ENCODE results near the gene CNTN1.

Gene CNTN1

DNA sequence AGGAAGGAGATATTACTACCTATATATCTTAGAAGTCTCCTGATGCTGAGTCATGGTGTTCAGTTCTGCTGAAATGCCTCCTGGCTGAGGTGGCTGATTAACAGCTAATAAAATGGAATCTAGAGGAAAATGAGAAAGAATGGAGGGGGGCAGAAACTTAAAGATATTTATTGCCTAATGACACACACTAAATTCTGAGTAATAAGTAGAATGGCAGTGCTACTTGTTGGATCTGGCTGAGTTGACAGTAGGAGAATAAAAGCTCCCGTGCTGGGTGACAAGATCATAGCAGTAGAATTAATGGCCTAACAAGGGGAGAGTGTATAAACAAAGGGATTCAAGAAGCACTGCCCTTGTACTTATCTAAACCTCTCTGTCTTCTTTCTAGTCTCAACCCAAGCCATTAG, 137.5 kb downstream of the CNTN1 start:
- no peak for DNase-seq (ENCODE audit: low spot score)
- no peak overlapping the region for H3K14ac ChIP-seq (ENCODE audit: low read length)
- no peak overlapping the region for H2AK5ac ChIP-seq (ENCODE audit: low read depth, low read length)
- H3K9ac ChIP-seq (ENCODE audit: low read depth, low read length, poor library complexity): no peak overlapping the region
- no peak overlapping the region for H3K18ac ChIP-seq (ENCODE audit: low read length)
- no peak overlapping the region for H2BK15ac ChIP-seq (ENCODE audit: low read length)
- H4K91ac ChIP-seq (ENCODE audit: low read depth, low read length, poor library complexity): no peak overlapping the region
- H2AFZ ChIP-seq (ENCODE audit: low read length): no peak overlapping the region
- no peaks in the 10 kb centered on the region for H3K79me1 ChIP-seq (ENCODE audit: low read depth, low read length)
- H4K8ac ChIP-seq (ENCODE audit: low read depth, low read length): no peak overlapping the region
- H3K9me3 ChIP-seq (replicated peaks in 1 of 2; ENCODE audit: control insufficient read depth in 2 of 2, insufficient read depth in 1 of 2, low read depth in 1 of 2, low read length in 2 of 2): no peaks in the 10 kb centered on the region
- WGBS, 2 donors (ENCODE audit: extremely low coverage in 2 of 2, insufficient read length in 2 of 2, insufficient replicate concordance in 1 of 2): no CpG with 5 or more reads among the region's 1 CpG
- no peak overlapping the region for H3K4ac ChIP-seq (ENCODE audit: low read length)
- no peaks in the 10 kb centered on the region for H3K36me3 ChIP-seq (replicated peaks in 1 of 2; ENCODE audit: control insufficient read depth in 2 of 2, insufficient read depth in 2 of 2, low read length in 2 of 2)
- H3K27ac ChIP-seq (replicated peaks; ENCODE audit: low read length): no peak overlapping the region
- H2BK5ac ChIP-seq (ENCODE audit: low read length): no peak overlapping the region
- H3K4me1 ChIP-seq (ENCODE audit: control insufficient read depth in 2 of 2, insufficient read depth in 1 of 2, low read depth in 1 of 2, low read length in 2 of 2): peaks cover 2 to 5% of the 10 kb centered on the region in 2 donors
- no peak overlapping the region for H3K4me2 ChIP-seq (ENCODE audit: insufficient read depth, low read length, poor library complexity, severe bottlenecking)
- no peak overlapping the region for H3K23ac ChIP-seq (ENCODE audit: low read depth, low read length, poor library complexity)
- no peak overlapping the region for H3K4me3 ChIP-seq (ENCODE audit: low read length in 2 of 2)
- no peak overlapping the region for H2BK120ac ChIP-seq (ENCODE audit: low read depth, low read length)
- H2BK12ac ChIP-seq (ENCODE audit: low read length): no peak overlapping the region
- H3K27me3 ChIP-seq (ENCODE audit: control insufficient read depth in 3 of 3, insufficient read depth in 3 of 3, low read depth in 1 of 3, low read length in 3 of 3): no peaks in the 10 kb centered on the region

GRCh38 chr12:40831916-40832315, 139.7 kb downstream of the CNTN1 start:
- Histone ChIP-seq H2BK5ac (ENCODE audit: low read length) (no peak overlapping the region), H2BK120ac (ENCODE audit: low read depth, low read length) (no peak overlapping the region), H2BK15ac (ENCODE audit: low read length) (no peak overlapping the region), H4K8ac (ENCODE audit: low read depth, low read length) (no peak overlapping the region), H3K27ac (replicated peaks; ENCODE audit: low read length) (no peak overlapping the region), H2AK5ac (ENCODE audit: low read depth, low read length) (no peak overlapping the region), H3K4me3 (ENCODE audit: low read length in 2 of 2) (no peak overlapping the region), H3K4me2 (ENCODE audit: insufficient read depth, low read length, poor library complexity, severe bottlenecking) (no peak overlapping the region), H3K4me1 (ENCODE audit: control insufficient read depth in 2 of 2, insufficient read depth in 1 of 2, low read depth in 1 of 2, low read length in 2 of 2) (peaks cover 2 to 5% of the 10 kb centered on the region in 2 donors), H3K18ac (ENCODE audit: low read length) (no peak overlapping the region), H2AFZ (ENCODE audit: low read length) (no peak overlapping the region), H3K9me3 (replicated peaks in 1 of 2; ENCODE audit: control insufficient read depth in 2 of 2, insufficient read depth in 1 of 2, low read depth in 1 of 2, low read length in 2 of 2) (no peaks in the 10 kb centered on the region), H3K14ac (ENCODE audit: low read length) (no peak overlapping the region), H3K9ac (ENCODE audit: low read depth, low read length, poor library complexity) (no peak overlapping the region), H3K79me1 (ENCODE audit: low read depth, low read length) (no peaks in the 10 kb centered on the region), H3K23ac (ENCODE audit: low read depth, low read length, poor library complexity) (no peak overlapping the region), H3K36me3 (replicated peaks in 1 of 2; ENCODE audit: control insufficient read depth in 2 of 2, insufficient read depth in 2 of 2, low read length in 2 of 2) (no peaks in the 10 kb centered on the region), H3K4ac (ENCODE audit: low read length) (no peak overlapping the region), H4K91ac (ENCODE audit: low read depth, low read length, poor library complexity) (no peak overlapping the region), H3K27me3 (ENCODE audit: control insufficient read depth in 3 of 3, insufficient read depth in 3 of 3, low read depth in 1 of 3, low read length in 3 of 3) (no peaks in the 10 kb centered on the region), H2BK12ac (ENCODE audit: low read length) (no peak overlapping the region)
- DNase-seq (ENCODE audit: low spot score): no peak

- H4K8ac ChIP-seq (ENCODE audit: low read depth, low read length): no peak overlapping the region
- H2BK15ac ChIP-seq (ENCODE audit: low read length): no peak overlapping the region
- no peaks in the 10 kb centered on the region for H3K79me1 ChIP-seq (ENCODE audit: low read depth, low read length)
- H3K4ac ChIP-seq (ENCODE audit: low read length): no peak overlapping the region
- no peak overlapping the region for H3K27ac ChIP-seq (replicated peaks; ENCODE audit: low read length)
- no peak overlapping the region for H3K4me2 ChIP-seq (ENCODE audit: insufficient read depth, low read length, poor library complexity, severe bottlenecking)
- H2AK5ac ChIP-seq (ENCODE audit: low read depth, low read length): no peak overlapping the region
- no peak overlapping the region for H4K91ac ChIP-seq (ENCODE audit: low read depth, low read length, poor library complexity)
- H3K4me3 ChIP-seq (ENCODE audit: low read length in 2 of 2): no peak overlapping the region
- no peak for DNase-seq (ENCODE audit: low spot score)
- H3K23ac ChIP-seq (ENCODE audit: low read depth, low read length, poor library complexity): no peak overlapping the region
- no peak overlapping the region for H3K9ac ChIP-seq (ENCODE audit: low read depth, low read length, poor library complexity)
- no peak overlapping the region for H2BK120ac ChIP-seq (ENCODE audit: low read depth, low read length)
- H2BK5ac ChIP-seq (ENCODE audit: low read length): no peak overlapping the region
- no peak overlapping the region for H3K14ac ChIP-seq (ENCODE audit: low read length)
- H3K27me3 ChIP-seq (ENCODE audit: control insufficient read depth in 3 of 3, insufficient read depth in 3 of 3, low read depth in 1 of 3, low read length in 3 of 3): no peaks in the 10 kb centered on the region
- no peak overlapping the region for H2AFZ ChIP-seq (ENCODE audit: low read length)
- H3K4me1 ChIP-seq (ENCODE audit: control insufficient read depth in 2 of 2, insufficient read depth in 1 of 2, low read depth in 1 of 2, low read length in 2 of 2): peaks cover 2 to 5% of the 10 kb centered on the region in 2 donors
- no peak overlapping the region for H3K18ac ChIP-seq (ENCODE audit: low read length)
- H3K9me3 ChIP-seq (replicated peaks in 1 of 2; ENCODE audit: control insufficient read depth in 2 of 2, insufficient read depth in 1 of 2, low read depth in 1 of 2, low read length in 2 of 2): no peaks in the 10 kb centered on the region
- WGBS, 2 donors (ENCODE audit: extremely low coverage in 2 of 2, insufficient read length in 2 of 2, insufficient replicate concordance in 1 of 2): no CpG with 5 or more reads among the region's 2 CpGs
- no peaks in the 10 kb centered on the region for H3K36me3 ChIP-seq (replicated peaks in 1 of 2; ENCODE audit: control insufficient read depth in 2 of 2, insufficient read depth in 2 of 2, low read length in 2 of 2)
- H2BK12ac ChIP-seq (ENCODE audit: low read length): no peak overlapping the region
Measured at GRCh38 chr12:40832668-40833067, 140.4 kb downstream of the CNTN1 start.

GRCh38 chr12:40833818-40834217, 141.6 kb downstream of the CNTN1 start:
- H2BK120ac ChIP-seq (ENCODE audit: low read depth, low read length): no peak overlapping the region

More at GRCh38 chr12:40833818-40834217, 141.6 kb downstream of the CNTN1 start:
- H2BK5ac ChIP-seq (ENCODE audit: low read length): no peak overlapping the region
- H3K27me3 ChIP-seq (ENCODE audit: control insufficient read depth in 3 of 3, insufficient read depth in 3 of 3, low read depth in 1 of 3, low read length in 3 of 3): peaks cover 0 to 1% (median 0%) of the 10 kb centered on the region in 3 experiments
- no peak overlapping the region for H3K18ac ChIP-seq (ENCODE audit: low read length)
- H3K4me2 ChIP-seq (ENCODE audit: insufficient read depth, low read length, poor library complexity, severe bottlenecking): no peak overlapping the region
- no peak overlapping the region for H4K91ac ChIP-seq (ENCODE audit: low read depth, low read length, poor library complexity)
- no CpG with 5 or more reads among the region's 2 CpGs for WGBS, 2 donors (ENCODE audit: extremely low coverage in 2 of 2, insufficient read length in 2 of 2, insufficient replicate concordance in 1 of 2)
- no peak overlapping the region for H3K4ac ChIP-seq (ENCODE audit: low read length)
- H3K9ac ChIP-seq (ENCODE audit: low read depth, low read length, poor library complexity): no peak overlapping the region
- H3K9me3 ChIP-seq (replicated peaks in 1 of 2; ENCODE audit: control insufficient read depth in 2 of 2, insufficient read depth in 1 of 2, low read depth in 1 of 2, low read length in 2 of 2): peaks cover 0 to 2% of the 10 kb centered on the region in 2 donors
- no peak overlapping the region for H3K4me3 ChIP-seq (ENCODE audit: low read length in 2 of 2)
- H3K14ac ChIP-seq (ENCODE audit: low read length): no peak overlapping the region
- no peak overlapping the region for H3K23ac ChIP-seq (ENCODE audit: low read depth, low read length, poor library complexity)
- H2AK5ac ChIP-seq (ENCODE audit: low read depth, low read length): no peak overlapping the region
- no peaks in the 10 kb centered on the region for H3K36me3 ChIP-seq (replicated peaks in 1 of 2; ENCODE audit: control insufficient read depth in 2 of 2, insufficient read depth in 2 of 2, low read length in 2 of 2)
- H3K79me1 ChIP-seq (ENCODE audit: low read depth, low read length): no peaks in the 10 kb centered on the region
- H4K8ac ChIP-seq (ENCODE audit: low read depth, low read length): no peak overlapping the region
- no peak overlapping the region for H3K27ac ChIP-seq (replicated peaks; ENCODE audit: low read length)
- DNase-seq (ENCODE audit: low spot score): no peak
- H2AFZ ChIP-seq (ENCODE audit: low read length): no peak overlapping the region
- H2BK12ac ChIP-seq (ENCODE audit: low read length): no peak overlapping the region
- H2BK15ac ChIP-seq (ENCODE audit: low read length): no peak overlapping the region
- H3K4me1 ChIP-seq (ENCODE audit: control insufficient read depth in 2 of 2, insufficient read depth in 1 of 2, low read depth in 1 of 2, low read length in 2 of 2): no peaks in the 10 kb centered on the region

Data from neuronal stem cell (in vitro differentiated cells).